Keratinocyte (primary cell): Measurements from ENCODE around the gene RHEX.

Experiments
- EZH2 ChIP-seq: IDR thresholded peaks from one replicate; pipeline ENCODE4 v1.6.1; 2012; ENCODE audit warnings: inconsistent platforms, mild to moderate bottlenecking, low read length, moderate library complexity
- TF ChIP-seq, protein P1 (sequence below), 3 experiments: IDR thresholded peaks in 1 of 3; conservative IDR thresholded peaks in 1 of 3; optimal IDR thresholded peaks in 1 of 3; 2 replicates in 2 of 3; 3 replicates in 1 of 3; pipeline versions ENCODE3 to v1.5.1; 2011; ENCODE audit warnings: low read length in 3 of 3, mild to moderate bottlenecking in 3 of 3, moderate library complexity in 2 of 3, control low read depth in 1 of 3, inconsistent platforms in 1 of 3; ENCODE audit not compliant: insufficient read depth in 2 of 3; ENCODE audit errors: extremely low read depth in 1 of 3

DNA sequence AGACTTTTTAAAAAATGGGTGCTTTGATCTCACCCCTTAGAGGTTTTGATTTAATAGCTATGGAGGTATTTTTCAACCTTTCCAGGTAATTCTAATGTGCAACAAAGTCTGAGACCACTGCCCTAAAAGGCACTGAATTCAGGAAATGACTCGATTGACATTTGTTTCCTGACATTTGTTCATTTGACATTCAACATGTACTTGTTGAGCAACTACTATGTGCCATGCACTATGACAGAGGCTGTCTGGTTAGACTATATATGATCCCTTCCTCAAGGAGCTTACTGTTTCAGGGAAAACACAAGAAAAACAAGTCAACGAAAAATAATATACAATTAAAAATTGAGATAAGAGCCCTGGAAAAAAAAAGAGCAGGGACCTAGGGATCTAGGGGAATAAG is 89.8 kb downstream of the RHEX start:
- TF ChIP-seq, protein P1, sequence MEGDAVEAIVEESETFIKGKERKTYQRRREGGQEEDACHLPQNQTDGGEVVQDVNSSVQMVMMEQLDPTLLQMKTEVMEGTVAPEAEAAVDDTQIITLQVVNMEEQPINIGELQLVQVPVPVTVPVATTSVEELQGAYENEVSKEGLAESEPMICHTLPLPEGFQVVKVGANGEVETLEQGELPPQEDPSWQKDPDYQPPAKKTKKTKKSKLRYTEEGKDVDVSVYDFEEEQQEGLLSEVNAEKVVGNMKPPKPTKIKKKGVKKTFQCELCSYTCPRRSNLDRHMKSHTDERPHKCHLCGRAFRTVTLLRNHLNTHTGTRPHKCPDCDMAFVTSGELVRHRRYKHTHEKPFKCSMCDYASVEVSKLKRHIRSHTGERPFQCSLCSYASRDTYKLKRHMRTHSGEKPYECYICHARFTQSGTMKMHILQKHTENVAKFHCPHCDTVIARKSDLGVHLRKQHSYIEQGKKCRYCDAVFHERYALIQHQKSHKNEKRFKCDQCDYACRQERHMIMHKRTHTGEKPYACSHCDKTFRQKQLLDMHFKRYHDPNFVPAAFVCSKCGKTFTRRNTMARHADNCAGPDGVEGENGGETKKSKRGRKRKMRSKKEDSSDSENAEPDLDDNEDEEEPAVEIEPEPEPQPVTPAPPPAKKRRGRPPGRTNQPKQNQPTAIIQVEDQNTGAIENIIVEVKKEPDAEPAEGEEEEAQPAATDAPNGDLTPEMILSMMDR (optimal IDR thresholded peaks at IDR 0.05 in 1 of 3, IDR thresholded peaks at IDR 0.05 in 1 of 3, conservative IDR thresholded peaks at IDR 0.05 in 1 of 3; ENCODE audit: extremely low read depth in 1 of 3, insufficient read depth in 2 of 3, low read length in 3 of 3), result no peak
- TF ChIP-seq EZH2, result no peak
